ENCODE measurements around the gene TRIP6.
"Not testable (repeated sequence)": the region's sequence is repeated elsewhere in the genome, so short reads cannot be mapped to it uniquely, and the experiment has no call there.

TRIP6 gene

GRCh38 chr7:100919779-100920437, 52.7 kb downstream of the TRIP6 start:
- DNase-seq: not testable (repeated sequence)

- DNase-seq: no peak
Observed at GRCh38 chr7:100921039-100921438, 53.9 kb downstream of the TRIP6 start.
